ENCODE measurements around the gene PUDP.
A peak's percentile ranks its signal among the peaks of the same experiment; 100 is the strongest.

- TF ChIP-seq CTCF (IDR thresholded peaks at IDR 0.05; ENCODE audit: low read length), result peak; percentile 32; the same call in 1 of the 2 replicates
- TF ChIP-seq EZH2 (IDR thresholded peaks at IDR 0.05; ENCODE audit: borderline replicate concordance, low read length), result no peak
Measured at GRCh38 chrX:7164174-7164573, 16.2 kb upstream of the PUDP start.

All from OCI-LY1 (cell line).